ENCODE data around the gene DYNC1LI2.
"Not testable (repeated sequence)": the region's sequence is repeated elsewhere in the genome, so short reads cannot be mapped to it uniquely, and the experiment has no call there.

DYNC1LI2 gene

GRCh38 chr16:66696669-66697630 is 54.5 kb downstream of the DYNC1LI2 start, which contains the start of gene CMTM4:
Gene CMTM4 (minus strand): TSS chr16:66696743. CDS start chr16:66696525, 218 bp downstream.
- H3K4me3 ChIP-seq (ENCODE audit: low read length) = peak within 1 kb of the TSS; percentile 61; the same call in 1 of the 2 replicates
- no peak for TF ChIP-seq ZNF274 (IDR thresholded peaks at IDR 0.05; ENCODE audit: low read depth, low read length)

- no peak for TF ChIP-seq ZNF274 (IDR thresholded peaks at IDR 0.05; ENCODE audit: low read depth, low read length)
- peak overlapping the region; percentile 61; the same call in 1 of the 2 replicates for H3K4me3 ChIP-seq (ENCODE audit: low read length)
Measured at GRCh38 chr16:66695935-66696668, 55.3 kb downstream of the DYNC1LI2 start.

DNA sequence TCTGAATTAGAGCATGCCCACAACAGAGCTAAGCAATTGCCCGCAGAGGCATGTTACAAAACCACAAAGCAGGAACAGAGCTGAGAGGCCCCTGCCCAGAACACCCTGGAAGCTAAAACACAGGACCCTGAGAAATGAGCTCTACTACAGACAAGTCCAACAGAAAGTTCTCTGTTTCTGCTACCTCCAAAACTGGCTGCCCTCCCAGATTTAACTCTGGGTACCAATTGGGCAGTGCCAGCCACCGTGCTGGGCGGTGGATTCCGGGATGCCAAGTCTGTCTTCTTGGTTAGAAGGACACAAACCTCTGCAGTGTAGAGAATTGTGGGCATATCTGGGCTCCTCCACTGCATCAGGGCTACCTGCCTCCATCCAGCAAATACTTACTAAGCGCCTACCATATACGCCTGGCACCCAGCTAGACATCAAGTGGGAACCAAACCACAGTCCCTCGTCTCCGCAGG is 55.9 kb downstream of the DYNC1LI2 start:
- H3K4me3 ChIP-seq (ENCODE audit: low read length) = 0 out of 2 replicates have a peak overlapping the region, but pooled peaks have one; percentile 61
- no peak for TF ChIP-seq ZNF274 (IDR thresholded peaks at IDR 0.05; ENCODE audit: low read depth, low read length)

- no peak for TF ChIP-seq ZNF274 (IDR thresholded peaks at IDR 0.05; ENCODE audit: low read depth, low read length)
- H3K4me3 ChIP-seq (ENCODE audit: low read length) = no peak overlapping the region
Measured at GRCh38 chr16:66693149-66693548, 58.3 kb downstream of the DYNC1LI2 start.

DNA sequence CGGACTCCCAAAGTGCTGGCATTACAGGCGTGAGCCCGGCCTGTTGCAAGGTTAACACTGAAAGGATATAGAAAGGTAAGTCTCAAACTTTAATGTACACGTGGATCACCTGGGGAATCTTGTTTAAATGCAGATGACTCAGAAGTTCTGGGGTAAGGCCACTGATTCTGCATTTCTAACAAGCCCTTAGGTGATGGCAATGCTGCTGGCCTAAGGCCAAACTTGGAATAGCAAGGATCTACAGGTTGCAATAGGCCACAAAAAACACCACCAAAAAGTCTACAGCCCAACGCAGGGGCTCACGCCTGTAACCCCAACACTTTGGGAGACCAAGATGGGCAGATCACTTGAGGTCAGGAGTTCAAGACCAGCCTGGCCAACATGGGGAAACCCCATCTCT is 59.1 kb downstream of the DYNC1LI2 start:
- H3K4me3 ChIP-seq (ENCODE audit: low read length) = no peak overlapping the region
- no peak for TF ChIP-seq ZNF274 (IDR thresholded peaks at IDR 0.05; ENCODE audit: low read depth, low read length)

- TF ChIP-seq ZNF274 (IDR thresholded peaks at IDR 0.05; ENCODE audit: low read depth, low read length) = no peak
- H3K4me3 ChIP-seq (ENCODE audit: low read length) = no peak overlapping the region
Measured at GRCh38 chr16:66691234-66691633, 60.2 kb downstream of the DYNC1LI2 start.

- H3K4me3 ChIP-seq (ENCODE audit: low read length) = no peak overlapping the region
- TF ChIP-seq ZNF274 (IDR thresholded peaks at IDR 0.05; ENCODE audit: low read depth, low read length) = no peak
Measured at GRCh38 chr16:66690106-66690847, 61.1 kb downstream of the DYNC1LI2 start.

GRCh38 chr16:66689282-66689681 is 62.1 kb downstream of the DYNC1LI2 start:
- no peak for TF ChIP-seq ZNF274 (IDR thresholded peaks at IDR 0.05; ENCODE audit: low read depth, low read length)
- no peak overlapping the region for H3K4me3 ChIP-seq (ENCODE audit: low read length)

DNA sequence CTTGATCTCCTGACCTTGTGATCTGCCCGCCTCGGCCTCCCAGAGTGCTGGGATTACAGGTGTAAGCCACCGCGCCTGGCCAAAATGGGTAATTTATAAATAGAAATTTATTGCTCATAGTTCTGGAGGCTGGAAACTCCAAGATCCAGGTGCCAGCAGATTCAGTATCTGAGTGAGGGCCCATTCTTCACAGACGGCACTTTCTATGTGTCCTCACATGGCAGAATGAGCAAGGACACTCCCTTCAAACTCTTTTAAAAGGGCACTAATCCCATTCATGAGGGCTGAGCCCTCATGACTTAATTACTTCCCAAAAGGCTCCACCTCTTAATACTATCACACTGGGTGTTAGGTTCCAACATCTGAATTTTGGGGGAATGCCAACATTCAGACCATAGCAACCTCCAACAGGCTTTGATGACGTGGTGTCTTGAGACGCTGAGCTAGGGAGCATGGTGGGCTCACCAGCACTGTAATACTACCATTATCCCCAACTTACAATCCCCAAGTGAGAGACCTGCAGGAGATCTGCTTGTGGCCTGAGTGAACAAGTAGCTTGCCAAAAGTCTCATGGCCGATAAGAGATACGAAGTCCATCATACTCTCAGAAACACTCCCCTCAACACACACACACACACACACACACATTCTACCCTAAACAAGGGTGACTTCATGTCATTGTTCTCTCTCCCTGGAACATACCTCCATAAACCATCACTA is 63.3 kb downstream of the DYNC1LI2 start:
- no peak for TF ChIP-seq ZNF274 (IDR thresholded peaks at IDR 0.05; ENCODE audit: low read depth, low read length)
- no peak overlapping the region for H3K4me3 ChIP-seq (ENCODE audit: low read length)

GRCh38 chr16:66685501-66686115 is 65.8 kb downstream of the DYNC1LI2 start:
- H3K4me3 ChIP-seq (ENCODE audit: low read length) = not testable (repeated sequence)

GRCh38 chr16:66682271-66682670 is 69.1 kb downstream of the DYNC1LI2 start:
- TF ChIP-seq ZNF274 (IDR thresholded peaks at IDR 0.05; ENCODE audit: low read depth, low read length) = no peak
- H3K4me3 ChIP-seq (ENCODE audit: low read length) = no peak overlapping the region

DNA sequence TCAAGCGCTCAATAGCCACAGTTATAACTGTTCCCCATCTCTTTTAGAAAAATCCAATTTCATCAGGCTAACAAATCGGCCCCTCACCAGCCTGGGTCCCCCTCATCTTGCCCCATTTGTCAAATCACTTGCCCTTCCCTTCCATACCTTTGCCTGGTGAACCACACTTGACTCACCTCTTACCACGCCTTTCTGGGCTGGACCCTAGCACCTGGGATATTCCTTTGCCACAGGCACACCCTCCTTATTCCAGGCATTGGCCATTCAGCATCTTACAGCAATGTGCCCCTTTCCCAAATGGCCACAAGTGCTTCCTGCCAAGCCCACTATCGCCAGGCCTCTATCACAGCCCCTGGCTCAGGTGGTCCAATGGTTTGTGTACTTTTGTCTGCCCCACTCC is 69.7 kb downstream of the DYNC1LI2 start:
- TF ChIP-seq ZNF274 (IDR thresholded peaks at IDR 0.05; ENCODE audit: low read depth, low read length) = no peak
- no peak overlapping the region for H3K4me3 ChIP-seq (ENCODE audit: low read length)

GRCh38 chr16:66678337-66678736 is 73.1 kb downstream of the DYNC1LI2 start:
- H3K4me3 ChIP-seq (ENCODE audit: low read length) = no peak overlapping the region
- TF ChIP-seq ZNF274 (IDR thresholded peaks at IDR 0.05; ENCODE audit: low read depth, low read length) = no peak
